ENCODE measurements around the gene CDADC1.

The CDADC1 gene

DNA sequence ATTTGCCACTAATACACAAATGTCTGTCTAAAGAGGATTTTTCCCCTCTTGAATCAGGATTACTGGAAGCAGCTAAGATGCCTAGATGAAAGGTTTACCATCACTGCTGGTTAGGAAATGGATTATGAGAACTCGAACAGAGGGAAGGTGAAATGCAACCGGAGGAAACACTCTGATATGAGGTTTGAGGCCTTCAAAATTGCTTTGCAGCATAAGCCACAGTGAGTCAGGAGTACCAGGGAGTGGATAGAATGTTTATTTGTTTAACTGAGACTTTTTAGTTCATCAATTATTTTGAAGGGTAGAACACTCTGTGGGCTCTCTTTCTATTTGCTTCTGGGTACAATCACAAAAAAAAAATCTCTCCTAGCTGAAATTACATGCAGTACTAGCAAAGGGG, 18.1 kb downstream of the CDADC1 start:
- Histone ChIP-seq H3K4me3 (no peak overlapping the region), H3K27ac (no peak overlapping the region)
- TF ChIP-seq, protein P1, sequence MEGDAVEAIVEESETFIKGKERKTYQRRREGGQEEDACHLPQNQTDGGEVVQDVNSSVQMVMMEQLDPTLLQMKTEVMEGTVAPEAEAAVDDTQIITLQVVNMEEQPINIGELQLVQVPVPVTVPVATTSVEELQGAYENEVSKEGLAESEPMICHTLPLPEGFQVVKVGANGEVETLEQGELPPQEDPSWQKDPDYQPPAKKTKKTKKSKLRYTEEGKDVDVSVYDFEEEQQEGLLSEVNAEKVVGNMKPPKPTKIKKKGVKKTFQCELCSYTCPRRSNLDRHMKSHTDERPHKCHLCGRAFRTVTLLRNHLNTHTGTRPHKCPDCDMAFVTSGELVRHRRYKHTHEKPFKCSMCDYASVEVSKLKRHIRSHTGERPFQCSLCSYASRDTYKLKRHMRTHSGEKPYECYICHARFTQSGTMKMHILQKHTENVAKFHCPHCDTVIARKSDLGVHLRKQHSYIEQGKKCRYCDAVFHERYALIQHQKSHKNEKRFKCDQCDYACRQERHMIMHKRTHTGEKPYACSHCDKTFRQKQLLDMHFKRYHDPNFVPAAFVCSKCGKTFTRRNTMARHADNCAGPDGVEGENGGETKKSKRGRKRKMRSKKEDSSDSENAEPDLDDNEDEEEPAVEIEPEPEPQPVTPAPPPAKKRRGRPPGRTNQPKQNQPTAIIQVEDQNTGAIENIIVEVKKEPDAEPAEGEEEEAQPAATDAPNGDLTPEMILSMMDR (IDR thresholded peaks at IDR 0.05), result no peak
- no peak for DNase-seq (ENCODE audit: low spot score)

DNA sequence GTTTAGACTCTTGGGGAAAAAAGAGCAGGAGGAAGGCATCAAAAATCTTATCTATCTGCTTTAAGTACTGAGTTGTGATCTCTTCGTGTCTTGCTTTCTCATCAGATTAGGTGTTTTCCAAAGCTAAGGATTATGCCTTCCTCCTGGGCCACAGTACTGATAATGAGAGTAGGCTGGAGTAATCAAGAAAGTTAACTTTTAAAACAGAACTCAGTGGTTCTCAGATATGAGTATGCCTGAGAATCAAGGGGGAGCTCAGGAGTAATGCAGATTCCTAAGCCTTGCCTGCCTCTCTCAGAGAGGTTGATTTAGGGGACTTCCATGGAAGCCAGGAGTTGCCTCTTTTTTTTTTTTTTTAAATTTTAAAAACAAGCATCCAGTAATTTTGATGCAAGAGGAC, 23.5 kb downstream of the CDADC1 start:
- TF ChIP-seq, protein P1 (IDR thresholded peaks at IDR 0.05), result no peak
- Histone ChIP-seq H3K27ac (no peak overlapping the region), H3K4me3 (no peak overlapping the region)
- DNase-seq (ENCODE audit: low spot score), result no peak

DNA sequence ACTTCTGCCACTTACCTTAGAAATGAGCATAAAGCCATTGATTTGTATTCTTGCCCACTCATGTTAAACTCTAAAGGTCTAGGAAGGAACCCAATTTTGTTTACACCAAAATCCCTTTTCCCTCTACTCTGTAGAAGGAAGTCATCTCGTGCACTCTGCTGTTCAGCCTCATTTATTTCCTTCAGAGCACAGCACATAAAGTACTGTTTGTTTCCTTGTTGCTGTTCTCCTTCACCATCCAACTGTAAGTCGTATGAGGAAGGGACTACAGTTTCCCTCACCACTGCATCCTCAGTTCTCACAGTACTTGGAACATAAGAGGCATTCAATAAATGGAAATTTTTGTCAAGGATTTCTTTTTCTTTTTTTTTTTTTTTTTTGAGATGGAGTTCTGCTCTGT, 24.6 kb downstream of the CDADC1 start:
- Histone ChIP-seq H3K4me3 (no peak overlapping the region), H3K27ac (no peak overlapping the region)
- TF ChIP-seq, protein P1 (IDR thresholded peaks at IDR 0.05), result no peak
- DNase-seq (ENCODE audit: low spot score), result no peak

DNA sequence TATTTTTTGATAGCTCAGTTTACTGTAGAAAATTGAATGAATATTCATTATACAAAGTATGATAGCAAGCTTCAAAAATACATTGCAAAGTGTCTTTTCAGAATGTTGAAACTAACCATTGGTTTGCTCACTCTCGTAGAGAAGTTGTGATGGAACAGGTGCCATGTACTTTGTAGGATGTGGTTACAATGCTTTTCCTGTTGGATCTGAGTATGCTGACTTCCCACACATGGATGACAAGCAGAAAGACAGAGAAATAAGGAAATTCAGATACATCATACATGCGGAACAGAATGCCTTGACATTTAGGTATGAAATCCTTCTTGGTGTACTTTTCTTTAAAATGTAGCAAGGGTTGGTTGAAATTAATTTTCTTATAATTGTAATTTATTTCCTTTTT, 30.5 kb downstream of the CDADC1 start:
- DNase-seq (ENCODE audit: low spot score), result no peak
- no peak overlapping the region for H3K4me3 ChIP-seq
- TF ChIP-seq, protein P1 (IDR thresholded peaks at IDR 0.05), result no peak
- H3K27ac ChIP-seq, result no peak overlapping the region

DNA sequence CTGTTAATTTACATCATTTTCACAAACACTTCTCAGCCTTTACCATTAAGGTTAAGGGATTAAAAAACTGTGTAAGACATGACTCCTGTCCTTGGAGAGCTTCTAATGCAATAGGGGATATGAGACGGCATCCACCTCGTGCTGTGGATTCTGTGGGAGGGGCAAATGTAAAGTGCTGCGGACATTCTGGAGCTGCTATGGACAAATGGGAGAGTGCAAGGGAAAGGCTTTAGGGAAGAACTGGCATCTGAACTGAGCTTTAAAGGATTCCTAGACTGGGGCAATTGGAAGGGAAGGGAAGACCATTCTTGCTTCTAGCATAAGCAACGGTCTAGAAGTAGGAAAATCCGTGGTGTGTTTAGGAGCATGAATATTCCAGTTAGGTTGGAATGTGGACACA, 31.4 kb downstream of the CDADC1 start:
- no peak for DNase-seq (ENCODE audit: low spot score)
- no peak overlapping the region for H3K27ac ChIP-seq
- TF ChIP-seq, protein P1 (IDR thresholded peaks at IDR 0.05), result no peak
- H3K4me3 ChIP-seq, result no peak overlapping the region

DNA sequence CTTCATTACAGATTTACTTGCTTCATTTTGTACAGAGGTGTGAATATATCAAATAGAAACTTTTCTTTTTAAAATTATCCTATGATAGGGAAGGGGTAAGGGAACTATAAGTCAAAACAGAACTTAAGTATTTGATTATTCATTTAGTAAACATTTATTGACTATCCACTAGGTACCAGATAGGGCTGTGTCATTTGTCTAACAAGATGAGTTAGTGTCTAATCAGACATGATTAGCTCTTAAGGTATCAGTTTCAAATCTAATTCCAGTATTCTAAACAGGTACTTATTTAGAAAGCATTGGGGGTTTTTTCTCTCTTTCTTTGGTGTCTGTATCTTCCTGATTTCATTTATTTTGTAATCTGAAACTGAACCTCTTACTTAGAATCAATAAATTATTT, 32.2 kb downstream of the CDADC1 start:
- DNase-seq (ENCODE audit: low spot score), result no peak
- no peak overlapping the region for H3K4me3 ChIP-seq
- TF ChIP-seq, protein P1 (IDR thresholded peaks at IDR 0.05), result no peak
- H3K27ac ChIP-seq, result no peak overlapping the region

DNA sequence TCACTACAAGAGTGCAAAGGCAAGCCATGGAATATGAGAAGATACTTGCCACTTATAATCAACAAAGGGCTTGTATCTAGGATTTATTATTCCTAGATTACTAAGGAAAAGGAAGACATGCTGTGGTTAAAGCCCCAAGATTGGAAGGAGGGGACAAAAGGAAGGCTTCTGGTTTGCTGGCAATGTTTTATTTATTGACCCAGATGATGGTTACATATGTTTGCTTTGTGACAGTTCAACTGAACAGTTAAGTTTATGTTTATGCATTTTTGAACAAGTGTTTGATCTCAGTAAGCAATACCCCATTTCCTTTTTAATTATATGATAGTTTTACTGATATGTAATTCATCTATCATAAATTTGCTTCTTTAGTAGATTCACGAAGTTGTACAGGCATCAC, 40.3 kb downstream of the CDADC1 start:
- H3K27ac ChIP-seq, result no peak overlapping the region
- TF ChIP-seq, protein P1 (IDR thresholded peaks at IDR 0.05), result no peak
- DNase-seq (ENCODE audit: low spot score), result no peak
- H3K4me3 ChIP-seq, result no peak overlapping the region

All from coronary artery (tissue), 2 donors.